H7 (cell line): Measurements from ENCODE around the gene GOLGA6B. TPM values are rescaled to one million over a fixed set of nuclear protein-coding genes. Genes with fewer than 3 reads are reported as not detected.
"Not testable (repeated sequence)": the region's sequence is repeated elsewhere in the genome, so short reads cannot be mapped to it uniquely, and the experiment has no call there.

Experiments
- DNase-seq: peaks from one replicate; pipeline ENCODE4 v3.0.0; 2012
- H3K27me3 ChIP-seq: 2 replicates; pipeline ENCODE4 v1.6.0; 2011; ENCODE audit warnings: mild to moderate bottlenecking, low read length; ENCODE audit not compliant: control insufficient read depth, insufficient read depth
- H3K36me3 ChIP-seq: replicated peaks from 2 replicates; pipeline ENCODE4 v1.5.1; 2011; ENCODE audit warnings: low read length; ENCODE audit not compliant: control insufficient read depth, insufficient read depth
- H3K4me3 ChIP-seq: 2 replicates; pipeline ENCODE4 v1.5.1; 2011; ENCODE audit warnings: low read depth, mild to moderate bottlenecking, control low read depth, low read length, moderate library complexity; ENCODE audit not compliant: insufficient read depth
- total RNA-seq: library from RNA; depleted of rRNA; stranded (reverse); fragments of >200 nt; shearing (Covaris generic); gene quantifications from 2 replicates; pipeline ENCODE4 v1.2.3, GENCODE V29; 2014; rRNA removed

GOLGA6B gene
- total RNA-seq = 0.59 and 2.5 TPM in 2 replicates

- not testable (repeated sequence) for DNase-seq, H3K27me3 ChIP-seq, H3K36me3 ChIP-seq, H3K4me3 ChIP-seq
Measured at GRCh38 chr15:72654397-72654796, at the start of gene GOLGA6B. Gene GOLGA6B (plus strand): TSS chr15:72654697. CDS start chr15:72654738, 41 bp downstream.

GRCh38 chr15:72604794-72605193, 49.7 kb upstream of the GOLGA6B start:
- peak; percentile 84 for DNase-seq
- no peak overlapping the region for H3K4me3 ChIP-seq
- H3K27me3 ChIP-seq = no peaks in the 10 kb centered on the region
- H3K36me3 ChIP-seq = no peaks in the 10 kb centered on the region

DNA sequence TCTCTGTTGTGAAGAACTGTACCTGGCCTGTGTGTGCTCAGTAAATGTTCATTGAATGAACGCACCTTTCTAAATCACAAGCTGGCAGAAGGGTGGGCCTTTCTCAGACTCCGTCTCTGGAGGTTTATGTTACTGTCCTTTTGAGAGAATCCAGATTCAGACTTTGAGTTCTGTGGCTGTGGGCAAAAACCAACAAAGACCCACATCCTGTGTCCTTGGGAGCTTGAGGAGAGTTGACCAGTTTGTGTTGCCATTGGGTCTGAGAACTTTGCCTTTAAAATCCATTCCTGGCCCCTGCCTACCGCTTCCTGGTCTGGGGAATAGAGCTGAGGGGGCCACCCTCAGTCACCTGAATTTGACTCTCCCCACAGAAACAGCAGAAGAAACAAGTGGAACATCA, 46.4 kb upstream of the GOLGA6B start:
- H3K27me3 ChIP-seq, H3K4me3 ChIP-seq: not testable (repeated sequence)

DNA sequence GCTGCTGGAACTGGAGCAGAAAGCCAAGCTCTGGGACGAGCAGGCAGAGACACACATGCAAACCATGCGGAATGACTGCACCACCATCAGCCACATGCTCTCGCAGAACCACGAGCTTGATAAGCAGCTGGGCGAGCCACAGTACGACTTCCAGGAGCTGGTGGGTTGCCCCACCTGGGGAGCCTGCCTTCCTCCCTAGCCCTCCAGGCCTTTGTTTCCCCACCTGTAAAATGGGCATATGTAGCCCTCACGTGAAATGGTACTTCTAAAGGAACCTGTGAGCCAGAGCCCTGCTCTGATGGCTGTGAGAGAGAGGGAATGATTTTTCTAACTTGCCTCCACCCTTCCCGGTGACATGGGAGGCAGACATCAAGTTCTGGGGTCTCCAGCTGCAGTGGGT, 44.6 kb upstream of the GOLGA6B start:
- no peak for DNase-seq
- Histone ChIP-seq H3K27me3 (no peaks in the 10 kb centered on the region), H3K36me3 (no peaks in the 10 kb centered on the region), H3K4me3 (no peak overlapping the region)

More for the DNA sequence above, 46.4 kb upstream of the GOLGA6B start:
- not testable (repeated sequence) for H3K36me3 ChIP-seq, DNase-seq

DNA sequence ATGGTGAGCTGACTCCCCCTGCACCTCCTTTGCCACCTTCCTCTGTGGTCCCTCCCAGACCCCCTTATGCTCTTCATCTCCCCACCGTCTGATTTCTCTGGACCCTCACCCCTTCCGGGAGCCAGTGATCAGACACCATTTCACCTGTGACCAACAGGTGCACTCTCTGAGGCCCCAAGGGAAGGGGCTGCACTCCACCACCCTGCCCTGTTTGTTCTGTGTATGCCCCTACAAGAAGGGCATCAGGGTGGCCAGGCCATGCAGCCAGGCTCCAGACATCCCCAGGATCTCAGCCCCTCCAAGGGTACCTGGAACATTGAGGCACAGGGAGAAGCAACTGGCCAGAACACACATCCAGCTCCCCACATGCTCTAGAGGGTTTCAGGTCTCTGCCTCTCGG, 42.2 kb upstream of the GOLGA6B start:
- H3K27me3 ChIP-seq, DNase-seq, H3K36me3 ChIP-seq, H3K4me3 ChIP-seq: not testable (repeated sequence)

GRCh38 chr15:72614810-72615532, 39.5 kb upstream of the GOLGA6B start:
- Histone ChIP-seq H3K27me3 (no peaks in the 10 kb centered on the region), H3K4me3 (no peak overlapping the region), H3K36me3 (no peaks in the 10 kb centered on the region)
- no peak for DNase-seq

DNA sequence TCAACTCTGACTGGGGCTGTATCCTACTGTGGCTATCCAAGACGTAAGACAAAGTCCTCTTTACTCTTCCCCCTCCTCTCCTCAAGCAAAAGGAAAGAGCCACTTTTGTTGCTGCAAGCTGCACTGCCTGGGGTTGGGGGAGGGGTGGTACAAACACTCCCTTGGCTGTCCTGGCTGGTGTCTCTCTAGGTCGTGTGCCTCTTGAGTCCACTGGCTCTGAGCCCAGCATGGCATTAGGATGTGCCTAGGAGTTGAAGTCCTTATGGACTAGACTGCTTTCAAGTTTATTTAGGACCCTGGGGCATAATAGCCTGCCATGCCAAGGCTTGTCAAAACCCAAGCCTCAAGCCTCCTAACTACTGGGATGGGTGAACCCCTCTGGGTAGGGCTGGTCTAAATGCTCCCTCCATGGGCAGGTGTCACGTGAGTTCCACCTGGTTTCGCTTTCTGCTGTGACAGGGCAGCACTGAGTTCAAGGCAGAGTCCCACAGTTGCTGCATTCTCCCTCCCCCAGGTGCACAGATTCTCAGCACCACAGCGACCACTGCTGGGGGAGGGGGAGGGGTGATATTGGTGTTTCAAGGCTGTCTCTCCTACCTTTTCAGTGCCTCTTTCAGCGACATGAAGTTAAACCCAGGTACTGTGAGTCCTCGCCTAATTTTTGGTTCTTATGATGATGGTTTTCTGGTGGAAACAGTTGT, 38.8 kb upstream of the GOLGA6B start:
- not testable (repeated sequence) for H3K36me3 ChIP-seq, H3K4me3 ChIP-seq, H3K27me3 ChIP-seq
- peak; percentile 44 for DNase-seq

DNA sequence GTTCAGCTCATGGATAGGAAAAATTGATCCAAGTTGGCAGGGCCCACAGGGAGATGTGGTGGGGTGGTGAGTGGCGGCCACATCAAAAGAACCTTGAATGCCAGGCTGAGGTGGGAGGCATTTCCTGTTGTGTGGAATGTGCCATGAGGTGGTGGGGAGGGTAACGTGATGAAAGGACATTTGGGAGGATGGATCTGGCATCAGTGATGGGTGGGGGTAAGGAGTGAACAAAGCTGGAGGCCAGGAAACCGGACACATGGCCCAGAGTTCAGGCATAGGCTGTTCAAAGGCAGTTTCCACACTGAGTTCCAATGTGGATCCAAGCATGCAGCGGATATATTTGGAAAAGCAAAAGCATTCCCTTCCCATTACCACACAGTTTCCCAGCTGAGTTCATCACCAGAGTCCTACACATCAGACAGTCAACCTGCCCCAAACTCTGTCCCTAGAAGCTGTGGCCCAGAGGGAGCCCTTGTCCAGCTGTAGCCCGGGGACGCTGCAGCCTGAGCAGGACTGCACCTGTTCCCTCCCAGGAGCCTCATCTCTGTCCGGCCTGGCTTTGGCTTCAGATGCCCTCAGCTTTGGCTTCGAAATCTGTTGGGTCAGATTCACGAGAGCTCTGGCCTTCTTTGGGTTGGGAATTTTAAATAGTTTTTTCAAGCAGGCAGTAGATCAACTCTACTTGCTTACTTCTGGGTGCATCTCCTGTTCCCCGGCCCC, 37.8 kb upstream of the GOLGA6B start:
- no peaks in the 10 kb centered on the region for H3K36me3 ChIP-seq
- H3K27me3 ChIP-seq = no peaks in the 10 kb centered on the region
- no peak for DNase-seq
- no peak overlapping the region for H3K4me3 ChIP-seq

DNA sequence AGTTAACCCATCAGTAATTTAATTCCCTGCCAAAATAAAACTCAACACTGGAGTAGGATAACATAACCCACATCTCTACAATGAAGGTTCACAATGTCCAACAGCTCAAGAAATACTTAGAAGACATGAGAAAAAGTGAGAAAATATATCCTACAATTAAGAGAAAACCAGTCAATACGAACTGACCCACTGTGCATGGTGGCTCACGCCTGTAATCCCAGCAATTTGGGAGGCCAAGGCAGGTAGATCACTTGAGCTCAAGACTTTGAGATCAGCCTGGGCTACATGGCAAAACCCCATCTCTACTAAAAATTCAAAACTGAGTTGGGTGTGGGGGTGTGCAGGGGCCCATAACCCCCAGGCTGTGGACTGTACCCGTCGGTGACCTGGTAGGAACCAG, 30.6 kb upstream of the GOLGA6B start:
- not testable (repeated sequence) for H3K36me3 ChIP-seq, H3K4me3 ChIP-seq, DNase-seq, H3K27me3 ChIP-seq

DNA sequence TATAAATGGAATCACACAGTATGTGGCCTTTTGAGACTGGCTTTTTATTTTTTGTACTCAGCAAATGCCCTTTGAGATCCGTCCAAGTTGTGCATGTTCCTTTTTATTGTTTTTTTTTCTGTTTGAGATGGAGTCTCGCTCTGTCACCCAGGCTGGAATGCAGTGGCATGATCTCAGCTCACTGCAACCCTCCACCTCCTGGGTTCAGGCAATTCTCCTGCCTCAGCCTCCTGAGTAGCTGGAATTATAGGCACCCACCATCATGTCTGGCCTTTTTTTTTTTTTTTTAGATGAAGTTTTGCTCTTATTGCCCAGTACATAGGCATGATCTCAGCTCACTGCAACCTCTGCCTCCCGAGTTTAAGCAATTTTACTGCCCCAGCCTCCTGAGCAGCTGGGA, 28.3 kb upstream of the GOLGA6B start:
- H3K36me3 ChIP-seq, H3K27me3 ChIP-seq, DNase-seq, H3K4me3 ChIP-seq: not testable (repeated sequence)

DNA sequence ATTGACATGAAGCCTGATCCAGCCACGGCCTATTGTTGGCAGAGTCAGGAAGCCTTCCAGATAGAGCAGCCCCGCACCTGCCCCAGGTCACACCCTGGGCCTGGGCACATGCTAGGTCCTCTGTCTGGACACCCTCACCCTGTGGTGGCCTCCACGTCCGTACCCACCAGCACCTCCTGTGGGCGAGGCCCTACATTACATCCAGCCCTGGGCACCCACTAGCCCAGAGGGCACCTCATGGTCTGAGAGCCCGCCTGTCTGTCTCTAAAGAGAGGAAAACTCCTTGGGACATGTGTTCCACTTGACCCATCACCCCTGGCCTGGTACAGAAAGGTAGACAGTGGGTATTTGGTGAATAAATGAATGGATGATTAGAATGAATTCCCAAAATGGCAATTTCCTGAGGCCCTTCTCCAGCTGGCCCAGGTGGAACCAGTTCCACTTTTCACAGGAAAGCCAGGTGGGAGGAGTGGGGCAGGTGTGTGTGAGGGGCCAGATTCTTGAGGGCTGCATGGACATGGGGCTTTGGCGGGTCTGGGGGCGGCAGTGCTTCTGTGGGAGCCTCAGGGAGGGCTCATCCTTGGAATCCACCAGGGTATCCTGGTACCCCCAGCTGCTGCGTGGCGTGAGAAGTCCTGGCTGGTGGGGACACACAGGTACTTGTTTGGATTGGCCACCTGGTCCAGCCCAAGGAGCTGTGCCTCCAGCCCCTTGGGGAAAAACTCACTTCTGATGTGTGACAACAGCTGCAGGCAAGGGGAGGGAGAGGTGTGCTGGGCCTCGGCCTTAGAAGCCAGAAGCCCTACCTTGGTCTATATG, 26.0 kb upstream of the GOLGA6B start:
- not testable (repeated sequence) for H3K36me3 ChIP-seq, H3K27me3 ChIP-seq, H3K4me3 ChIP-seq
- DNase-seq = peak; percentile 68

GRCh38 chr15:72629068-72629570, 25.4 kb upstream of the GOLGA6B start:
- H3K4me3 ChIP-seq, H3K36me3 ChIP-seq, DNase-seq, H3K27me3 ChIP-seq: not testable (repeated sequence)

GRCh38 chr15:72636519-72637282, 17.8 kb upstream of the GOLGA6B start:
- peak overlapping the region; percentile 32 for H3K4me3 ChIP-seq
- DNase-seq, H3K27me3 ChIP-seq, H3K36me3 ChIP-seq: not testable (repeated sequence)
